DND-41 (cell line): ENCODE data around the gene NEMF.
A peak's percentile ranks its signal among the peaks of the same experiment; 100 is the strongest.
"Not testable (repeated sequence)": the region's sequence is repeated elsewhere in the genome, so short reads cannot be mapped to it uniquely, and the experiment has no call there.

Experiments
- ATAC-seq: fragments of 200-7000 bp; cut with Tn5 transposase; 3 replicates; pipeline ENCODE4 v1.9.1; 2021; ENCODE audit warnings: low read depth; ENCODE audit not compliant: insufficient read depth
- DNase-seq: peaks from one replicate; pipeline ENCODE4 v3.0.0-alpha.2; 2020
- H2AFZ ChIP-seq: 2 replicates; pipeline ENCODE4 v1.6.0; 2012; ENCODE audit warnings: low read depth, low read length
- H3K27ac ChIP-seq: 2 replicates; pipeline ENCODE4 v1.5.1; 2012; ENCODE audit warnings: low read length, inconsistent platforms
- H3K27me3 ChIP-seq: fragments of 200-600 bp; sonication (generic); 2 replicates; pipeline ENCODE4 v1.6.0; 2012; ENCODE audit warnings: low read length, mild to moderate bottlenecking, inconsistent platforms; ENCODE audit not compliant: insufficient read depth, poor library complexity
- H3K36me3 ChIP-seq: 2 replicates; pipeline ENCODE4 v1.5.1; 2012; ENCODE audit warnings: low read length, inconsistent platforms; ENCODE audit not compliant: insufficient read depth
- H3K4me1 ChIP-seq: 2 replicates; pipeline ENCODE4 v1.5.1; 2012; ENCODE audit warnings: mild to moderate bottlenecking, low read length; ENCODE audit not compliant: insufficient read depth
- H3K4me2 ChIP-seq: 2 replicates; pipeline ENCODE4 v1.6.0; 2012; ENCODE audit warnings: mild to moderate bottlenecking, moderate library complexity, low read length, inconsistent platforms; ENCODE audit not compliant: insufficient read depth
- H3K4me3 ChIP-seq, 2 experiments: fragments of 200-600 bp in 1 of 2; shearing (Covaris generic) in 1 of 2; 2 replicates each; pipeline ENCODE4 v1.5.1; 2012 to 2016; ENCODE audit warnings: inconsistent platforms in 2 of 2, low read length in 2 of 2, mild to moderate bottlenecking in 2 of 2, low read depth in 1 of 2, moderate library complexity in 1 of 2
- H3K79me2 ChIP-seq: 2 replicates; pipeline ENCODE4 v1.6.0; 2012; ENCODE audit warnings: low read length, inconsistent platforms; ENCODE audit not compliant: insufficient read depth
- H3K9ac ChIP-seq: 2 replicates; pipeline ENCODE4 v1.6.0; 2012; ENCODE audit warnings: low read depth, mild to moderate bottlenecking, inconsistent platforms, low read length, moderate library complexity
- H3K9me3 ChIP-seq: 2 replicates; pipeline ENCODE4 v1.5.1; 2012; ENCODE audit warnings: low read length, moderate library complexity, mild to moderate bottlenecking, inconsistent platforms; ENCODE audit not compliant: insufficient read depth, severe bottlenecking
- H4K20me1 ChIP-seq: 2 replicates; pipeline ENCODE4 v1.6.0; 2012; ENCODE audit warnings: low read length; ENCODE audit not compliant: insufficient read depth
- CTCF ChIP-seq: IDR thresholded peaks from 2 replicates; pipeline ENCODE4 v1.5.1; 2012; ENCODE audit warnings: borderline replicate concordance, low read length, moderate library complexity, mild to moderate bottlenecking; ENCODE audit not compliant: poor library complexity, severe bottlenecking; ENCODE audit errors: extremely low read depth
- EZH2 ChIP-seq: IDR thresholded peaks from 3 replicates; pipeline ENCODE4 v1.6.1; 2012; ENCODE audit warnings: borderline replicate concordance, low read depth, mild to moderate bottlenecking, moderate library complexity, low read length, inconsistent platforms; ENCODE audit not compliant: severe bottlenecking

NEMF gene

GRCh38 chr14:49875640-49876198 is 23.1 kb upstream of the NEMF start:
- Histone ChIP-seq H3K4me1 (no peaks in the 10 kb centered on the region), H2AFZ (no peak overlapping the region)

DNA sequence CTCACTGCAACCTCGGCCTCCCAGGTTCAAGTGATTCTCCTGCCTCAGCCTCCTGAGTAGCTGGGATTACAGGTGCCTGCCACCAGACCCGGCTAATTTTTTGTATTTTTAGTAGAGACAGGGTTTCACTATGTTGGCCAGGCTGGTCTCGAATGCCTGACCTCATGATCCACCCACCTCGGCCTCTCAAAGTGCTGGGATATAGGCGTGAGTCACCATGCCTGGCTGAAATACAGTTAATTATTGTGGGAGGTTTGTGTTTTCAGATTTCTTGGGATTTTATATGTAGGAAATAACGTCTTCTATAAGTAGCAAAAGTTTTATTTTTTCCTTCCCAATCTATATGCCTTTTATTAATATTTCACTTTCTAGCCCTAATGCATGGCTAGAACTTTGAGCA is 21.0 kb upstream of the NEMF start:
- H4K20me1 ChIP-seq, H3K36me3 ChIP-seq, H3K27me3 ChIP-seq, H2AFZ ChIP-seq, DNase-seq, H3K79me2 ChIP-seq, H3K9ac ChIP-seq, H3K27ac ChIP-seq, H3K4me1 ChIP-seq, H3K4me2 ChIP-seq, H3K9me3 ChIP-seq, H3K4me3 ChIP-seq, ATAC-seq: not testable (repeated sequence)

More at GRCh38 chr14:49875640-49876198, 23.1 kb upstream of the NEMF start:
- TF ChIP-seq EZH2 (no peak), CTCF (no peak)
- Histone ChIP-seq H3K9me3 (no peaks in the 10 kb centered on the region), H3K36me3 (no peaks in the 10 kb centered on the region), H4K20me1 (no peaks in the 10 kb centered on the region), H3K4me3 (no peak overlapping the region), H3K4me2 (no peak overlapping the region), H3K9ac (no peak overlapping the region), H3K27ac (no peak overlapping the region), H3K79me2 (no peaks in the 10 kb centered on the region), H3K27me3 (no peaks in the 10 kb centered on the region)
- ATAC-seq: no peak
- DNase-seq: no peak

- TF ChIP-seq EZH2 (no peak), CTCF (no peak)
- Histone ChIP-seq H3K4me1 (peaks cover 19% of the 10 kb centered on the region), H3K9me3 (no peaks in the 10 kb centered on the region), H2AFZ (no peak overlapping the region), H4K20me1 (no peaks in the 10 kb centered on the region), H3K27me3 (no peaks in the 10 kb centered on the region), H3K79me2 (peaks cover 9% of the 10 kb centered on the region), H3K9ac (no peak overlapping the region), H3K27ac (no peak overlapping the region), H3K36me3 (no peaks in the 10 kb centered on the region), H3K4me2 (no peak overlapping the region), H3K4me3 (no peak overlapping the region)
- ATAC-seq (no peak), DNase-seq (no peak)
Observed at GRCh38 chr14:49870908-49871307, 18.3 kb upstream of the NEMF start.

DNA sequence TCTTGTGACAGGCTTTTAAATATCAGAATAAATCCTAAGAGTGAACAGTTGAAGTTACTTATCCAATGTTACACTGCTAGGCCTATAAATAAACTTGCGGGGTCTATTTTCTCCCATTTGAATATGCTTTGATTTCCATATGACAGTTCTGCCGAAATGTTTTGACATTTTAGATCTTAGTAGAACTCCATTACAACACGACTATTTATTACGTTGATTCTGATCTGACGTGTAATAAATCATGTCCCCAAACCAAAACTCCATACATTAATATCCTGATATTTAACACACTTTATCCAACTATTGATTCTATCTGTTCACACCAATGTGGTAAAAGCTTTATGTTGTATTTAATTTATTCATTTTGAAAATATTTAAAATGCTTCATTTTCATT is 16.1 kb upstream of the NEMF start:
- H4K20me1 ChIP-seq: no peaks in the 10 kb centered on the region
- DNase-seq (no peak), ATAC-seq (no peak)
- peak overlapping the region; percentile 89 for H3K9ac ChIP-seq
- H3K4me1 ChIP-seq: peaks cover 38% of the 10 kb centered on the region
- H3K9me3 ChIP-seq: no peaks in the 10 kb centered on the region
- peak overlapping the region; percentile 98 for H3K4me2 ChIP-seq
- no peaks in the 10 kb centered on the region for H3K27me3 ChIP-seq
- peak overlapping the region; percentile 57 to 89; a peak in 3 of 4 replicates for H3K4me3 ChIP-seq
- no peaks in the 10 kb centered on the region for H3K36me3 ChIP-seq
- peaks cover 12% of the 10 kb centered on the region for H3K79me2 ChIP-seq
- no peak overlapping the region; the same call in 1 of the 2 replicates for H3K27ac ChIP-seq
- TF ChIP-seq EZH2 (no peak), CTCF (no peak)
- H2AFZ ChIP-seq: peak overlapping the region; percentile 90
